HepG2 (cell line): ENCODE results near the gene LMCD1. TPM values are rescaled to one million over a fixed set of nuclear protein-coding genes. Genes with fewer than 3 reads are reported as not detected.

ENCODE experiments used
- CHCHD3 ChIP-seq: sonication (generic); formaldehyde crosslinking; IDR thresholded peaks from 2 replicates; pipeline ENCODE4 v1.8.0; 2022; ENCODE audit warnings: mild to moderate bottlenecking, missing genetic modification reagents, moderate library complexity
- MED8 ChIP-seq: sonication (generic); formaldehyde crosslinking; IDR thresholded peaks from 2 replicates; pipeline ENCODE4 v1.8.1; 2023; ENCODE audit warnings: mild to moderate bottlenecking, missing genetic modification reagents; ENCODE audit not compliant: insufficient replicate concordance
- MYC ChIP-seq: sonication (generic); formaldehyde crosslinking; IDR thresholded peaks from 2 replicates; pipeline ENCODE4 v1.9.0; 2021; ENCODE audit warnings: missing genetic modification reagents, borderline replicate concordance
- NFAT5 ChIP-seq: sonication (generic); formaldehyde crosslinking; IDR thresholded peaks from 2 replicates; pipeline ENCODE4 v1.4.0; 2020; ENCODE audit warnings: missing genetic modification reagents
- ZFP41 ChIP-seq: sonication (generic); formaldehyde crosslinking; IDR thresholded peaks from 2 replicates; pipeline ENCODE4 v1.4.0; 2020; ENCODE audit warnings: mild to moderate bottlenecking, missing genetic modification reagents, borderline replicate concordance
- ZKSCAN5 ChIP-seq: sonication (generic); formaldehyde crosslinking; IDR thresholded peaks from 2 replicates; pipeline ENCODE4 v1.5.1; 2020; ENCODE audit warnings: mild to moderate bottlenecking, missing genetic modification reagents
- ZNF138 ChIP-seq: sonication (generic); formaldehyde crosslinking; IDR thresholded peaks from 2 replicates; pipeline ENCODE4 v1.5.0; 2020; ENCODE audit warnings: mild to moderate bottlenecking, low read depth, missing genetic modification reagents
- ZNF329 ChIP-seq: sonication (generic); formaldehyde crosslinking; IDR thresholded peaks from 2 replicates; pipeline ENCODE4 v1.9.0; 2021; ENCODE audit warnings: low read depth, mild to moderate bottlenecking, missing genetic modification reagents
- ZNF337 ChIP-seq: sonication (generic); formaldehyde crosslinking; IDR thresholded peaks from 2 replicates; pipeline ENCODE4 v1.5.1; 2020; ENCODE audit warnings: missing genetic modification reagents, low read depth, mild to moderate bottlenecking, borderline replicate concordance
- ZNF468 ChIP-seq: sonication (generic); formaldehyde crosslinking; IDR thresholded peaks from 2 replicates; pipeline ENCODE4 v1.8.0; 2022; ENCODE audit warnings: mild to moderate bottlenecking, moderate library complexity, missing genetic modification reagents
- ZNF720 ChIP-seq: sonication (generic); formaldehyde crosslinking; IDR thresholded peaks from 2 replicates; pipeline ENCODE4 v1.4.0; 2020; ENCODE audit warnings: missing genetic modification reagents
- ZNF790 ChIP-seq: sonication (generic); formaldehyde crosslinking; IDR thresholded peaks from 2 replicates; pipeline ENCODE4 v1.8.0; 2022; ENCODE audit warnings: missing genetic modification reagents, mild to moderate bottlenecking, borderline replicate concordance
- ZNF83 ChIP-seq: sonication (generic); formaldehyde crosslinking; IDR thresholded peaks from 2 replicates; pipeline ENCODE4 v1.4.0; 2020; ENCODE audit warnings: missing genetic modification reagents, mild to moderate bottlenecking, borderline replicate concordance
- ZUFSP ChIP-seq: sonication (generic); formaldehyde crosslinking; IDR thresholded peaks from 2 replicates; pipeline ENCODE4 v1.9.0; 2021; ENCODE audit warnings: missing genetic modification reagents, mild to moderate bottlenecking, borderline replicate concordance
- polyA plus RNA-seq, 8 experiments: library from polyadenylated mRNA; depleted of rRNA in 3 of 8; stranded (reverse) in 7 of 8; unstranded in 1 of 8; fragments of >200 nt; fragmentation: Illumina TruSeq in 4 of 8; extraction: Trizol in 4 of 8; gene quantifications; 2 replicates each; pipeline versions ENCODE4 v1.2.1 to v1.2.3, GENCODE V29; 2011 to 2016; ENCODE audit warnings: low read depth in 4 of 8, missing spikeins in 1 of 8, mixed read lengths in 1 of 8; ENCODE audit not compliant: insufficient read depth in 1 of 8
- total RNA-seq, 5 experiments: library from RNA; depleted of rRNA; stranded (reverse); fragments of >200 nt; fragmentation: Illumina TruSeq; extraction: Trizol; gene quantifications; 2 replicates each; pipeline ENCODE4 v1.2.3, GENCODE V29; 2016; ENCODE audit warnings: low read depth in 1 of 5
- TF ChIP-seq, protein P1 (sequence below): fragments of 450-650 bp; IDR thresholded peaks from 2 replicates; pipeline ENCODE4 v1.6.1; 2017; ENCODE audit warnings: mild to moderate bottlenecking
- TF ChIP-seq, protein P2 (sequence below): sonication (generic); formaldehyde crosslinking; IDR thresholded peaks from 2 replicates; pipeline ENCODE4 v1.4.0; 2020; ENCODE audit warnings: mild to moderate bottlenecking, low read depth, missing genetic modification reagents

LMCD1 gene
- total and polyA plus RNA-seq, 2 of the 13 experiments (the other 11 are each of a cell fraction or from before 2014, with no cell fraction given): 6.2 to 7.1 TPM

DNA sequence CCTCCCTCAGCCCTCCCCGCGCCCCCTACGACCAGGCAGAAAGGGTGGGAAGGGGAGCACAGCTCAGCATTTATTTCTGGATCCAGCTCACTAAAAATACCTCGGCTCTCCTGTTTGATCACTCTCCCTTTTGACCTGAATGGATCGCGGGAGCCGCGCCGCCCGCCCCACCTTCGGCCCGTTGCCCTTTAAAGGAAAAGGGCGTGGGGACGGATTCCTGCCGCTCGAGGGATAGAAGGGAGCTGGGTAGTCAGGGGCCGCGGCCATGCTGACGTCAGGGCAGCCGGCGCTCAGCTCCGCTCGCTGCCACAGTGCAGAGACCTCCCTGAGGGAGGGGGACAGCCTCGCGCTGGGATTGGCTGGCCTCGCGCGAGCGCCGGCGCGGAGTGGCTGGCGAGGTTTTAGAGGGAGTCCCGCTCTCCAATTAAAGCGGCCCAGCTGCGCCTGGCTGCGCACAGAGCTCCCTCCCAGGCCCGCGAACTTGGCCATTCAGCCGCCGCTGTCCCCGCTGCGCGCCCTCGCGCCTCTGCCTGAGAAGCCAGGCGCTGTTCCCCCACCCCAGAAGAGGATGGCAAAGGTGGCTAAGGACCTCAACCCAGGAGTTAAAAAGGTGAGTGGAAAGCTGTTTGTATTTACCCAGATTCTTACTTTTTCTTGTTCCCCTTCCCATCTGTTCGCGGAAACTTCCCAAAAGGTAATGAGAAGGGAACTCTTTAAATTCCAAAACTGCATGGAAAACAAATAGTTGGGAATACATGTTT lies at the start of gene LMCD1 (continued):
- TF ChIP-seq ZFP41 (CRISPR knock-in tag): peak; percentile 93; the same call in 1 of the 2 replicates
- no peak for TF ChIP-seq ZKSCAN5 (CRISPR knock-in tag)
- peak; percentile 92 for TF ChIP-seq NFAT5 (CRISPR knock-in tag)
- no peak for TF ChIP-seq CHCHD3 (CRISPR knock-in tag)
- TF ChIP-seq, protein P1, sequence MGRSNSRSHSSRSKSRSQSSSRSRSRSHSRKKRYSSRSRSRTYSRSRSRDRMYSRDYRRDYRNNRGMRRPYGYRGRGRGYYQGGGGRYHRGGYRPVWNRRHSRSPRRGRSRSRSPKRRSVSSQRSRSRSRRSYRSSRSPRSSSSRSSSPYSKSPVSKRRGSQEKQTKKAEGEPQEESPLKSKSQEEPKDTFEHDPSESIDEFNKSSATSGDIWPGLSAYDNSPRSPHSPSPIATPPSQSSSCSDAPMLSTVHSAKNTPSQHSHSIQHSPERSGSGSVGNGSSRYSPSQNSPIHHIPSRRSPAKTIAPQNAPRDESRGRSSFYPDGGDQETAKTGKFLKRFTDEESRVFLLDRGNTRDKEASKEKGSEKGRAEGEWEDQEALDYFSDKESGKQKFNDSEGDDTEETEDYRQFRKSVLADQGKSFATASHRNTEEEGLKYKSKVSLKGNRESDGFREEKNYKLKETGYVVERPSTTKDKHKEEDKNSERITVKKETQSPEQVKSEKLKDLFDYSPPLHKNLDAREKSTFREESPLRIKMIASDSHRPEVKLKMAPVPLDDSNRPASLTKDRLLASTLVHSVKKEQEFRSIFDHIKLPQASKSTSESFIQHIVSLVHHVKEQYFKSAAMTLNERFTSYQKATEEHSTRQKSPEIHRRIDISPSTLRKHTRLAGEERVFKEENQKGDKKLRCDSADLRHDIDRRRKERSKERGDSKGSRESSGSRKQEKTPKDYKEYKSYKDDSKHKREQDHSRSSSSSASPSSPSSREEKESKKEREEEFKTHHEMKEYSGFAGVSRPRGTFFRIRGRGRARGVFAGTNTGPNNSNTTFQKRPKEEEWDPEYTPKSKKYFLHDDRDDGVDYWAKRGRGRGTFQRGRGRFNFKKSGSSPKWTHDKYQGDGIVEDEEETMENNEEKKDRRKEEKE: no peak
- TF ChIP-seq MYC (CRISPR knock-in tag): peak; percentile 59; the same call in 1 of the 2 replicates
- peak; percentile 97 for TF ChIP-seq ZNF790 (CRISPR knock-in tag)
- TF ChIP-seq ZNF329 (CRISPR knock-in tag): no peak
- TF ChIP-seq ZNF720 (CRISPR knock-in tag): no peak
- peak; percentile 93 for TF ChIP-seq ZNF83
- TF ChIP-seq ZNF138 (CRISPR knock-in tag): peak; percentile 95
- no peak for TF ChIP-seq ZUFSP (CRISPR knock-in tag)
- TF ChIP-seq ZNF468 (CRISPR knock-in tag): 0 out of 2 replicates have a peak, but pooled peaks have one; percentile 57
- TF ChIP-seq MED8: no peak
- TF ChIP-seq ZNF337 (CRISPR knock-in tag): peak; percentile 83; the same call in 1 of the 2 replicates
- TF ChIP-seq, protein P2, sequence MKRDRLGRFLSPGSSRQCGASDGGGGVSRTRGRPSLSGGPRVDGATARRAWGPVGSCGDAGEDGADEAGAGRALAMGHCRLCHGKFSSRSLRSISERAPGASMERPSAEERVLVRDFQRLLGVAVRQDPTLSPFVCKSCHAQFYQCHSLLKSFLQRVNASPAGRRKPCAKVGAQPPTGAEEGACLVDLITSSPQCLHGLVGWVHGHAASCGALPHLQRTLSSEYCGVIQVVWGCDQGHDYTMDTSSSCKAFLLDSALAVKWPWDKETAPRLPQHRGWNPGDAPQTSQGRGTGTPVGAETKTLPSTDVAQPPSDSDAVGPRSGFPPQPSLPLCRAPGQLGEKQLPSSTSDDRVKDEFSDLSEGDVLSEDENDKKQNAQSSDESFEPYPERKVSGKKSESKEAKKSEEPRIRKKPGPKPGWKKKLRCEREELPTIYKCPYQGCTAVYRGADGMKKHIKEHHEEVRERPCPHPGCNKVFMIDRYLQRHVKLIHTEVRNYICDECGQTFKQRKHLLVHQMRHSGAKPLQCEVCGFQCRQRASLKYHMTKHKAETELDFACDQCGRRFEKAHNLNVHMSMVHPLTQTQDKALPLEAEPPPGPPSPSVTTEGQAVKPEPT (CRISPR knock-in tag): peak; percentile 96
